Nasal cavity respiratory epithelium epithelial cell of viscerocranial mucosa (primary cell): Measurements from ENCODE around the gene YPEL5. TPM values are rescaled to one million over a fixed set of nuclear protein-coding genes. Genes with fewer than 3 reads are reported as not detected.

Source experiments
- total RNA-seq: library from RNA; depleted of rRNA; stranded (reverse); fragments of >200 nt; gene quantifications from 2 replicates; pipeline ENCODE4 v1.2.3, GENCODE V29; 2014

The YPEL5 gene
- total RNA-seq = 96.0 and 116 TPM in 2 replicates

DNA sequence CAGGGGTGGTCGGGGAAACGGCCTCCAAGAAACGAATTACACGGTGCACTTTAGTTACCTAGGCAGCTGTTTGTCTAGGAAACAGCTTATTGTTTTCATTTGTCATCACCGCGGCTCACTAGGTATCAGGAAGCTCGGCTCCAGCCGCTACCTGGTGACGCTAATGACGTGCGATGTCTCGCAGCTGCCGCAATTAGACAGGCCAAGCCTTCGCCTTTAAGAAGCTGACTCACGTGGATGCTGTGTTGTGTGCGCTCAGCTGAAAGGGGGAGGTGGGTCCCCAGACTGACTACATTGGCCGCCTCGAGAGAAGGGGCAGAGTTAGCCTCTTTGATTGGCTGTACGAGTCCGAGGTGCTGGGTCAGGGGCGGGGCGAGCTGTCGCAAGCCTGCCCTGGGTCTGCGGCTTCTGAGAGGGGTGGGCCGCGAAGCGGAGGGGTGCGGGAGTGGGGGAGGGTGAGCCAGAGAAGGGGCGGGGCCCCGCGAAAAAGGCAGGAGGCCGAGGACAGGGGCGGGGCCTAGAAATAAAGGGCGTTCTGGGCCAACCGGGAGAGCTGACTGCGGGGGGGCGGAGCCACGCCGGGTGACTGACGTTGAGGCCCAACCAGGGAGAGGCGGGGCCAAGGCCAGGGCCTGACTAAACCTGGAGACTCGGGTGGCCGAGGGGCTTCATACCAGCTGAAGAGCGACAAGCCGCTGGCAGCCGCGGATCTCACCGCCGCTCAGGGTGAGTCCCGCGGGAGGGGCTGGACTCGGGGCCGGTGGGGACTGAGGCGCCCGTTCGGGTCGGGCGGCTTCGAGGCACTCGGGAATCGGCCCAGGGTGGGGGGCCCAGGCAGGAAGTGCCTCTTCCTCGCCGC lies at the start of gene YPEL5:
Gene YPEL5 (plus strand): TSS at position 671 of the 859 bp plus-strand sequence. CDS start 9,645 bp downstream, outside the sequence.

Other genes starting within 250 kb of the YPEL5 start
- gene ALK, start 225.4 kb upstream of the YPEL5 start, total RNA-seq = 0.14 TPM in 1 of 2 replicates, not detected in the other
- 10.3 and 11.6 TPM in 2 replicates for gene LBH, start 84.5 kb downstream of the YPEL5 start, total RNA-seq